Stimulated activated CD8-positive, alpha-beta memory T cell treated with anti-CD3 and anti-CD28 coated beads, Interleukin-4, amount 100 ng/mL, for 48 hours (primary cell): Measurements from ENCODE around the gene C21orf58.
"Not testable (repeated sequence)": the region's sequence is repeated elsewhere in the genome, so short reads cannot be mapped to it uniquely, and the experiment has no call there.

Source experiments
- DNase-seq: peaks from one replicate; pipeline ENCODE4 v3.0.0-alpha.2; 2020

Gene C21orf58

DNA sequence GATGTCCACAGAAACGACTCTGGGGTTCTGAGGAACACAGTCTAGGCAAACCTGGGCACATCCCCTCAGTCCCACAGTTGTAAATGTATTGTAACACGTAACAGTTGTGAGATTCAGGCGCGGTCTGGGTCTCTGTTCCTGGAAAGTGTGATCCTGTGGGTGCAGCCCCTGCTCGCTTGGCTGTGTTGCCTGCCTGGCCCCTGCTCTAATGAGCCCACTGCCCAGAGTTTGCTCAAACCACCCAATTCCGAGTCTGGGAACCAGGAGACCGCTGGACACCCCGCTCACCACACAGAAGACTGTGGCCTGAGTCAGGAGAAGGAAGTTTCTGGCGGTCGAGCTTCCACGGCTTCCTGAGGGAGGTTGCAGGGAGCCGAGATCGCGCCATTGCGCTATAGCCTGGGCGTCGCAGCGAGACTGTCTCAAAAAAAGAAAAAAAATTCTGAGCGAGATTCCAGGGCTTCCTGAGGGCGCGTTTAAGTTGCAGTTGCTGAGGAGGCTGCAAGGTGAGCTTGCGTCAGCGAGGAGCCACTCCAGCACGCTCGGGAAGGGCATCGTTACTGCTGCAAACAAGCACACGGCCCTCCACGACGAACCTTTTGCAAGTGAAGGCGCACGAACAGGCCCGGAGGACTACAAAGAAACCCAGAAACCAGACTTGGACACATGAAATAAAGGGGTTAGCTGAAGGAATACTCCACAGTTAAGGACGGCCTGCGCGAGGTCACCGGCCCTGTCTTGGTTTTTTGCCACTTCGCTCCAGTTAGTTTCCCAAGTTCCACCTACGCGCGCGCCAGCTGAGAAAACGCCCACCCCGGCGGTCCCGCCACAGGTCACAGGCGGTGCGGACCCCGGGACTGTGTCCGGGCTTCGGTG, 1.1 kb downstream of the C21orf58 start:
- DNase-seq = peak; percentile 59

DNA sequence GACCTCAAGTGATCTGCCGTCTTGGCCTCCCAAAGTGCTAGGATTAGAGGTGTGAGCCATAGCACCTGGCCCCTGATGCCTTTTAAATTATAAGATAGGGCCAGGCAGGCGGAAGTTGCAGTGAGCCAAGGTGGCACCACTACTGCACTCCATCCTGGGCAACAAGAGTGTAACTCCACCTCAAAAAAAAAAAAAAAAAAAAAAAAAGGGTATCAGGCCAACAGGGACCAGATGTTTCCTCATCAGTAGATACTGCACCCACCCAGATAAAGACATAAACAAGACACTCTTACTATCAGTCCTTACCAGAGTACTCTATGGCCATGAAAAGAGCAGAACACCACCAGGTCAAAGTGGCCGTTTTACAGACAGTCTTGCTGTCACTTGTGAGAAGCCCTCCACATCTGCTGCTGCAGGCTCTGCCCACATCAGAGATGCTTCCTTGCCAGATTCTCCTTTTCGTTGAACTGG, 3.3 kb downstream of the C21orf58 start:
- no peak for DNase-seq

DNA sequence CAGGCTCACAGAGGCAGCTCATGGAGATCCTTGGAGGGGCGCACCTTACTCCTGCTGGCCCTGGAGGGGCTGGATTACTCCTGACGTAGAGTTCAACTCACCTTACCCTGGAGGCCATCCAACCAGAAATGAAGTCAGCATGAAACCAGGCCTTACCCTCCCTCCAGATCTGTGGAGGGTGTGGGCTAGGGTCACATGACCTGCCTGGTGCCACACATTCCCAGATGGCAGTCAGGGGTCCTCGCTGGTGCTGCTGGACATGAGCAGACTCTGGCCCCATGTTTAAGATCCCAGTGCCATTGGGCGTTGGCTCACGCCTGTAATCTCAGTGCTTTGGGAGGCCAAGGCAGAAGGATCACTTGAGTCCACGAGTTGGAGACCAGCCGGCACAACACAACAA, 4.5 kb downstream of the C21orf58 start:
- DNase-seq = no peak

DNA sequence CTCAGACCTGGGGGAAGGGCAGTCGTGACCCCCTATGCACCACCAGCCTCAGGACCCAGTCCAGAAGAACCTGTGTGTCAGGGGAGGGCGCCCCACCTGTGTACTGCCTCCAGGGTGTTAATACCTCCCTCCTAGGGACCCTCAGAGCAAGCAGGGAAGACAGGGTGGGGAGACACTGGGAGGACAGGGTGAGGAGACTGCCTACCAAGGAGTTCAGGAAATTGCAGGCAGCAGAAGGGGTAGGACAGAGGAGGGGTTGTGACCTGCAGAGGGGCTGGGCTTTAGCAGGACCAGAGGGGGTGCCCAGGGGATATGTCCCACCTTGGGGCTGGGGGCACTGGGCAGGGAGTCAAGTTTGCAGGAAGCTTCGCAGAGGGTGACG, 5.2 kb downstream of the C21orf58 start:
- no peak for DNase-seq

DNA sequence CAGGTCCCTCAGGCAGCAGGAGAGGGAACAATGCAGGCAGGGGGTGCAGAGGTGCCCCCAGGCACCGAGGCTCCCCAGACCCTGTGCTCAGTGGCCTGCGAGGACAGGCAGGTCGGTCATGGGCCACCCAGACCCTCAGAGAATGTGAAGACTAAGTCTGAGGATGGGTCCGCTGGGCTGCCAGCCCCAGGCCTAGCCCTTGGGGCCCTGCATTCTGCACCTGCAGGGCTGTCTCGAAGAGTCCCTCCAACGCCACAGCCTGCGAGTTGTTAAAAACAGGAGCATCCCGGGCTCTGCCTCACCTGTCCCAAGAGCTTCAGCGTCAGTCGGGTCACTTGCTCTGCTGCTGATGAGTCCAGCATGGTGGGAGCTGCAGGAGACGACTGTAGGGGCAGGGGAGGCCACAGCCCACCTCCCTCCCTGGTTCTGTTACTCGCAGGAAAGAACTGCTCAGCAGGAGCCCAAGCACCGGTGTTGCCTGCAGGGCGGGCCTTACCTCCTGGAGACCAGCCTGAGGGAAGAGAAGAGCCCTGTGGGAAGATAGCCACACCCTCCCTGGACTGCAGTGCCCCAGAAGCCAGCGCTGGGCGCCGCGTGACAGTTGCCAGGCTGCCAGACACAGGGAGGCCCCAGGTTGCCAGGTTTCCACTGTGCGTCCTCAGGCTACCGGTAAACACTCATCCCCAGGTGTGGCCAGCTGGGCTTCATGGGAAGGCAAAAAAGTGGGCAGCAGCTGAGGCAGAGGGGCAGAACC, 5.8 kb downstream of the C21orf58 start:
- no peak for DNase-seq

DNA sequence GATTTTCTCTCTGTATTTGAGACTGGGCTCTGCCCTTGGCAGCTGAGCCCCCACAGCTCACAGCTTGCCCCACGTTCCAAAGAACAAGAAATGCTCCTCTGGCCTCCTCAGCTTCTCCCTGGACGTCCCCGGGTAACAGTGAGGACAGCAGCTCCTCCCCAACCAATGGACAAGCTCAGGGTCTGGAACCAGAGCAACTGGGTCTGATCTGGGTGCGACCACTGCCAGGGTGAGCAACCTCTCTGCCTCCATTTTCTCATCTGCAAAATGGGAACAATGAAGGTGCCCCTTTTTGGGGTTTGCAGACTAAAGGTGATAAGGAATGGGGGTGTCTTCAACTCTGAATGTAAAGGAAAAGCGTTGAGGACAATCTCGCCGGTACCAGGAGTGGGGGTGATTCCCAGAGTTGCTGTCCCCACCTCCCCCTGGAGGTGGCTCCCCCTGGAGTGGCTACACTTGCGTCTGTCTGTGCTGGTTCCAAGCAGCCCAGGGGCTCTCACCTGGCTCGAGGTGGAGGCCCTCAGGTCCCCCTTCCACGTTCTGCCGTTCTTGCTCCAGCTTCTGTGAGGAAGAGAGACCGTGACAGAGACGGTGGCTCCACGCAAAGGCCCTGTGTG, 6.9 kb downstream of the C21orf58 start:
- DNase-seq = no peak

DNA sequence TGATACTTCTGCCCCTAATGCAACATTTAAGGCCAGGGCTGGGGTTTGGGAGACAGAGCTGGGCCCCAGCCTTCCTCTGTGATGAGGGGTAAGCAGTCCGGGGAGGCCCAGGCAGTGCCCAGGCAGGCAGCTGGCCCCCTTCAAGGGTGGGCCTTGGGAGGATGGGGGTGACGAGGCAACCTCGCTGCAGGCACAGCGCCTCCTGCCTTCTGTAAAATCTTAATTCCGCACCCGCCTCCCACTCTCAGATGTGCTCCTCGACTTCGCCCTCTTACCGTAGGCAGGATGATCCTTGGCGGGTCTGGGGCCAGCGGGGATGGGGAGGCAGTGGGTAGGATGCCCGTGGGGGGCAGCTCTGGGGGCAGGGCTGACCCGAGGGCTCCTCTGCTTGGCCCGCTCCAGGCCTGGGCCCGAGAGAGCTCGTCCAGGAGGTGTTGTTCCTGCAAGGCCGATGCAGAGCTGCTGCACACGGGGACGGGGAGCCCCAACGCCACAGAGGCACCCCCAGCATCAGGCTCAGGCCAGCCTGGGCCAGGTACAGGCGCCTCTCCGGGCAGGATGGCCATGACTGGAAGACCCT, 9.1 kb downstream of the C21orf58 start:
- no peak for DNase-seq

DNA sequence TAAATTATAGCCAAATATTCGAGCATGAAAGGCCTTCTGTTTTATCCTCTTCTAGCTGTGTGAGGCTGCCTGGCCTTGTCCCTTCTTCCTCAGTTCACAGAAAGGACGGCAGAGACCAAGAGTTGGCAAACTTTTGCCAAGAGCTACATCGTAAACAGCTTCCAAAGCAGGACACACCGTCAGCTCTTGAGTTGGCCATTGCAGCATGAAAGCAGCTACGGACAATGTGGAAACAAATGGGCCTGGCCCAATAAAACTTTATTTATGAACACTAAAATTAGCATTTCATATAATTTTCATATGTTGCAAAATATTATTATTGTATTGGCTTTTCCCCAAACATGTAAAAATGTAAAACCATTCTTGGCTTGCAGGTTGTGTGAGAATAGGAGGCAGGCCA, 10.7 kb downstream of the C21orf58 start:
- DNase-seq = no peak

DNA sequence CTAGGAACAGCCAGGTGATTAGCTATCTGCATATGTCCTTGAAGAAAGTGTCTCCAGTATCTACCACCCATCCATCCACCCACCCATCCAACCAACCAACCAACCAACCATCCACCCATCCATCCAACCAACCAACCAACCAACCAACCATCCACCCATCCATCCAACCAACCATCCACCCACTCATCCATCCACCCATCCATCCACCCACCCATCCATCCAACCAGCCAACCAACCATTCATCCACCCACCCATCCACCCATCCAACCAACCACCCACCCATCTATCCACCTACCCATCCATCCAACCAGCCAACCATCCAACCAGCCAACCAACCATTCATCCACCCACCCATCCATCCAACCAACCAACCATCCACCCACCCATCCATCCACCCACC, 12.1 kb downstream of the C21orf58 start:
- no peak for DNase-seq

DNA sequence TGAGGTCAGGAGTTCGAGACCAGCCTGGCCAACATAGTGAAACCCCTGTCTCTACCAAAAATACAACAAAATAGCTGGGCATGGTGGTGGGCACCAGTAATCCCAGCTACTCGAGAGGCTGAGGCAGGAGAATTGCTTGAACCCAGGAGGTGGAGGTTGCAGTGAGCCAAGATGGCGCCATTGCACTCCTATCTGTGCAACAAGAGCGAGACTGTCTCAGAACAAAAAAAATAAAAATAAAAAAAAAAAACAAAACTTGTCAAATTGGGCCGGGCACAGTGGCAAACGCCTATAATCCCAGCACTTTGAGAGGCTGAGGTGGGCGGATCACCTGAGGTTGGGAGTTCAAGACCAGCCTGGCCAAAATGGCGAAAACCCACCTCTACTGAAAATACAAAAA, 13.4 kb downstream of the C21orf58 start:
- DNase-seq = not testable (repeated sequence)

DNA sequence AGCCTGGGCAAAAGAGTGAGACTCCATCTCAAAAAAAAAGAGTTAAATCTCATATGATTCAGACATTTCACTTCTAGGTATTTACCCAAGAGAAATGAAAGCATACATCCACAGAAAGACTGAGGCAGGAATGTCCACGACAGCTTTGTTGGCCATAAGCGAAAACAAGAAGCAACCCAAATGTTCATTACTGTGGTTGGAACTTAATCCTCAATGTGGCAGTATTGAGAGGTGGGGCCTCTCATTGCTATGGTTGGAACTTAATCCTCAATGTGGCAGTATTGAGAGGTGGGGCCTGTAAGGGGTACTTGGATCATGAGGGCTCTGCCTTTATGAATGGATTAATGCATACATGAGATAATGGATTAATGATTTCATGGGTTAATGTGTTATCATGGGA, 15.2 kb downstream of the C21orf58 start:
- no peak for DNase-seq

DNA sequence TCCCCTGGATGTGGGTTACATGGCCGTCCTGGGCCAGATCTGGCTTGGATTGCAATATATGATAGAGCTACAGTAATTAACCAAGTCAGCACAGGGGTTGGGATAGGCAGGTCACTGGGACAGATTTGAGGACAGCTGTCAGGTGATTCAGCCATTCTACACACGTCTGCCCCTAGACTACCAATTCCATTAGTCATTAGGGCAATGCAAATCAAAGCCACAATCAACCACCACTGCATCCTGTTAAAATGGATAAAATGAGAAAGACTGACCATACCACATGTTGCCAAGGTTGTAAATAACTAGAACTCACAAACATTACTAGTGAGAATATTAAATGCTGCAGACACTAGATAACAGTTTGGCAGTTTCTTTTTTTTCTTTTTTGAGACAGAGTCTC, 16.0 kb downstream of the C21orf58 start:
- DNase-seq = no peak

DNA sequence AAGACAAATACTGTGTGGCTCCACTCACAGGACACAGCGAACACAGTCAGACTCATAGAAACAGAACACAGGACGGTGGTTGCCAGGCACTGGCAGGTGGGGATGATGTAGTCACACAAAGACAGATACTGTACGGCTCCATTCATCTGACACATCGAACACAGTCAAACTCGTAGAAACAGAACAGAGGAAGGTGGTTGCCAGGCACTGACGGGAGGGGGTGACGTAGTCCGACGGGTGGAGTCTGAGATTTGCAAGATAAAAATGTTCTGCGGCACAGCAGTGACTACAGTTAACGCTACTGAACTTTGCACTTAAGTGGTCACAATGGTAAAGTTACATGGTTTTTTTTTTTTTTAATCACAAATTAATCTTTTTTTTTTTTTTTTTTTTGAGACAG, 18.7 kb downstream of the C21orf58 start:
- DNase-seq = no peak

DNA sequence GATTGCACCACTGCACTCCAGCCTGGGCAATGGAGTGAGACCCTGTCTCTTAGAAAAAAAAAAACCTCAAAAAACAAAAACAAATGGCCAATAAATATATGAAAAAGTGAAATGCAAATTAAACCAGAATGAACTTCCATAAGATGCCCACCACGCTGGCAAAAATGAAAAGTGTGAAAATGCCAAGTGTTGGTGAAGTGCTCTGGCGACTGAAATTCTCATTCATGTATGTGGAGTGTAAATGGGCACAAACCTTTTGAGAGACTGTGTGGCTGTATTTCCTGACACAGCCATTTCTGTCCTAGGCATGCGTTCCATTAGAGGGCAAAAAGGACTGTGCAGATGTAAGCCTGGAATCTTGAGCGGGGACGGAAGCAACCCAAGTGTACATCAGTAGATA, 19.2 kb downstream of the C21orf58 start:
- no peak for DNase-seq

DNA sequence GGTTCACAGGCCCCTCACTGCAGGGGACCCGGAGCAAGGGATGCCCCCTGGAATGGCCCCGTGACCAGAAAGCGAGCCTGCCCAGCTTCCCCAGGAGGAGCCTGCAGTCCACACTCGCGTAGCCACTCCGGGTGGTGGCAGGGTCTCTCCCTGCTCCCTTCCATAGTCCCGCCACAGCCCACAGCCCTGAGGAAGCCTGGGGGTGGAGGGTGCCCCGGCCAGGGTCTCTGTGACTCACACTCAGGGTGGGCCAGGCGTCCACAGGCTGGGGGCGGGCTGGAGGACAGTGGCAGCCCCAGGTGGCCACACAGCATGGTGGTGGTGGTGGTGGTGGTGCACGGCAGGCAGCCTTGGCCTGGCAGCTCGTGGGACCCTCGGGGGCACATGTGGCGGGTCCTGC, 21.9 kb downstream of the C21orf58 start:
- no peak for DNase-seq

DNA sequence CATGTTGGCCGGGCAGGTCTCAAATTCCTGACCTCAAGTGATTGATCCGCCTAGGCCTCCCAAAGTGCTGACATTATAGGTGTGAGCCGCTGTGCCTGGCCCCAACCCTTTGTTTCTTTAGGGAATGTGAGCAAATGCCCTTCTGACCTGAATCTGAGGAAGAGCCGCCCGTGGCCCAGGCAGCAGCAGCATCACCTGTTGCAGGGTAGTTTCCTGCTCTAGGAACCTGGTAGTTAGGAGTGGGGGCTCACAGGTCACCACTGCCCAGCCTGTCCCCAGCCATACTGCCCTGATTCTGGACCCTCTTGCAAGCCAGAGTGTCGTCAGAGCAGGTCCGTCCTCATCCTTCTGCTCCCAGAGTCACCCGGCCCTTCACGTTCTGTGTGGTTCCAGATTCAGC, 24.5 kb downstream of the C21orf58 start:
- no peak for DNase-seq

DNA sequence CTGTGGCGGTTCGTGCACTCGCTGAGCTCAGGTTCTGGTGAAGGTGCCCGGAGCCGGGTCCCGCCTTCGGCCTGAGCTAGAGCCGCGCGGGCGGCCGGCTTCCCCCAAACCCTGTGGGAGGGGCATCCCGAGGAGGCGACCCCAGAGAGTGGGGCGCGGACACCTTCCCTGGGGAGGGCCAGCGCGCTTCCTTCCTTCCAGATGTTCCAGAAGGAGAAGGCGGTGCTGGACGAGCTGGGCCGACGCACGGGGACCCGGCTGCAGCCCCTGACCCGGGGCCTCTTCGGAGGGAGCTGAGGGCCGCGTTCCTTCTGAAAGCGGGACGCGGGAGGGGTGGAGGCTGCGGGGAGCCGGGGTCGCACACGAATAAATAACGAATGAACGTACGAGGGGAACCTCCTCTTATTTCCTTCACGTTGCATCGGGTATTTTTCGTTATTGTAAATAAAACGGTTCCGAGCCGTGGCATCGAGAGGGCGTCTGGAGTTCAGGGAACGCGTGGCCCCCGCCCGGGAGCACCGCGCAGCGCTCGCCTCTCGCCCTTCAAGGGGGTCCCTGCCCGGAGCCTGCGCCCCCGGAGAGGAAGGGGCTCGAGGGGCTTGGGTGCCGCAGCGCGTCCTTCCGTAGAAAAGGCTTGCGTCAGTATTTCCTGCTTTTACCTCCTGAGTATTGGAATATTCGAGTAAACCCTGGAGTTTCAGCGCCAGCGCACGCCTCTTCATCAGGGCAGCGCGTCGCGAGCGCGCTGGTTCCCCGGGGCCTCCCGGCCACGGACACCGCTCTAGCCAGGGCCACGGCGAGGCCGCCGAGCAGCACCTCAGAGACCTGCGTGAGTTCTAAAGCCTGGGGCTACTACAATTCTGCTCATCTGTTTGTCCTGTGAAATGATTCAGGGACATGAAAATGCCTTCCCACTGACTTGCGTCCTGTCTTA, 26.1 kb downstream of the C21orf58 start:
- DNase-seq = no peak

DNA sequence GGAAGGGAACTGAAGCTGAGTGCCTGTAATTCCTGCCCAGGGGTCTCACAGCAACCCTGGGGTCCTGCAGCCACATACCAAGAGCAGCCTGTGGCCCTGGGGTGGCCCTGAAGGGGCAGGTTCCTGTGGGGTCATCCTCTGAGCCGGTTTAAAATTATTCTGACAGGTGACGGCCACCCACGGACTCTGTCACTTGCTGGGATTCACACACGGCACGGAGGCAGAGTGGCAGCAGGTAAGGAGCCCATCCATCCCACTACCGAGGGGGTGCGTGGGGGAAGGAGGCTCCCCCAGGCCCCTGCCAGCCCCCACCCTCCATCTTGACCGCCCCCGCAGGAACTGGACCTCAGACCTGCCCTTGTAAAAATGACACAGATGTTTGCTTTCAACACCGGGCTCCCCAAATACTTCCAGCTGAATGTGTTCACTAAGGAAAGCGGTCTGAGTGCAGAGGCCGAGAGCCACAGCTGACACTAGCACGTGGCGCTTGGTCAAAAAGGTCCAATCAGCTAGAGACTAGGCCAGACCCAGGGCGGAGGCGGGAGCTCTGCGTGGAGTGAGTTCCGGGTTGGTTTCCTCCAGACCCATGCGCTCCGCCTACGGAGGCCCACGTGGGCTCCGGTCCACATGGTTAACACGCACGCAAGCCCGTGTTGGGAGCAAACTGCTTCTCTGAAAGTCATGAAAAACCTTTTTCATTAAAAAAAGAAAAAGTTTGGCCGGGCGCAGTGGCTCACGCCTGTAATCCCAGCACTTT, 27.5 kb downstream of the C21orf58 start:
- peak; percentile 75 for DNase-seq

DNA sequence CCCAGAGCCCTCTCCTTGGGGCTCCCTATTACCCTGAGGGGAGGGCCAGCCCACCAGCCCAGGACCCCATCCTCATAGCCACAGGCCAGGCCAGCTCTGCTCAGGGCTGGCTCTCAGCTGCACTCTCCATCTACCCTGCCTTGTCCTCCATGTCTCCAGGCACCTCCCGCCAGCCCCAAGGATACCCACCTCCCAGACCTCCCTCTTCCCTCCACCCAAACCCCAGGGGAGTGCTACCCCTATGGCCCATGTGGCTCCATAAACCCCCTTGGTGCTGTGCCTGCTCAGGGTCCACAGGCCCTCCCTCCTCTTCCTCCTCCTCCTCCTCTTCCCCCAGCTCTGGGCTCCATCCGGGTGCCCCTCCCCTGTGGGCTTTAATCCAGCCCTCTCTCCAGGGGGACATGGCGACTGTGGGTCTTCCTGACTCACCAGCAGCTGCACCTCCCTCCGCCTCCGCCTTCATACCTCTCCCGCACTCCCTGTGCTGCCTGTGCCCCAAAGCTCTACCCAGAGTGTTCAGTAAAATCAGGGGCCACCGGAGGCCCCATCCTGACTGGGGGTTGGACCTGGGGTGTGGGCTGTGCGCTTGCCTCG, 28.4 kb downstream of the C21orf58 start:
- DNase-seq = no peak

DNA sequence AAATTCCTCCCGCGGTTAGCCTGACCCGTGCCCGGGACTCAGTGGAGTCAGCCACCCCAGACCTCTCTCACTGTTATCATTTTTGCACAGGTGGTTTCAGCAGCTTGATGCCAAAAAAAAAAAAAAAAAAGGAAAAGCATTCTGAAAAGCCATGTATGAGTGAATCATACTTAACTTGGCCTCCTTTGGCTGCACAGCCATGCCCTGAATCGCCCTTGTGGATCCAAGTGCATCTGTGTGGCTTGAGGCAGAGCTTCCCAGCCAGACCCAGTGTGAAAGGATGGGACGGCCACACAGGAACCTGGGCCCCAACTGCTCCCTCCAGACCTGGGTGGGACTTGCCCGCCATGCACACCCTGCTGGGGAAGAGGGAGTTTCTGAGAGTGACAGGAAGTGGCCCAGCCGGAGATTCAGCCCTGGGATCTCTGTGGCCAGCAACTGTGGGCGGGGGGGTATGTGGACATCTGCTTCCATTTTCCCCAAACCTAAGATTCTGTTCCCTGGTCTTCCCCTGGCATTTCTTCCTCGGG, 29.0 kb downstream of the C21orf58 start:
- no peak for DNase-seq

DNA sequence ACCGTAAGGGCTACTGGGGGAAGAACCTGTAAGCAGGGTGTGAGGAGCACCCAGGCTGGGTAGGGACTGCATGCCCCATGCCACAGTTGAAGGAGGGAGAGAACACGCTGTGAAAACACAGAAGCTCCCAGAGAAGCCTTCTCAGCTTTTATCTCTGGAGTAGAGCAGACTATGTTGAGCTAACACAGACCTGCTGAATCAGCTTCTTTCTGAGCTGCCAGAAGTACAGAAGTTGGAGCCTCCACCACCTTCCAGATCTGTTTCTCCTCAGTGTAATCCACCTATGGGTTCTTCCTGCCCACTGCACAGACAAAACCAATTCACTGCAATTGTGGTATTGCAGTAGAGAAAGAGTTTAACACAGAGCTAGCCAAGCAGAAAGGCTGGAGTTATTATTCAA, 32.1 kb downstream of the C21orf58 start:
- DNase-seq = no peak
